ENCODE results near the gene SSBP4.

SSBP4 gene

GRCh38 chr19:18440936-18441803, 22.0 kb downstream of the SSBP4 start:
- no peak overlapping the region for H3K27ac ChIP-seq
- no peak for TF ChIP-seq CTCF (IDR thresholded peaks at IDR 0.05)
- TF ChIP-seq ZFX (IDR thresholded peaks at IDR 0.05; ENCODE audit: borderline replicate concordance): no peak

GRCh38 chr19:18441804-18442788, 22.9 kb downstream of the SSBP4 start:
- H3K27ac ChIP-seq: no peak overlapping the region
- TF ChIP-seq CTCF (IDR thresholded peaks at IDR 0.05): no peak
- no peak for TF ChIP-seq ZFX (IDR thresholded peaks at IDR 0.05; ENCODE audit: borderline replicate concordance)

- no peak overlapping the region for H3K27ac ChIP-seq
- TF ChIP-seq CTCF (IDR thresholded peaks at IDR 0.05): no peak
- no peak for TF ChIP-seq ZFX (IDR thresholded peaks at IDR 0.05; ENCODE audit: borderline replicate concordance)
Observed at GRCh38 chr19:18442941-18443340, 23.7 kb downstream of the SSBP4 start.

- no peak overlapping the region for H3K27ac ChIP-seq
- TF ChIP-seq CTCF (IDR thresholded peaks at IDR 0.05) (no peak), ZFX (IDR thresholded peaks at IDR 0.05; ENCODE audit: borderline replicate concordance) (no peak)
Observed at GRCh38 chr19:18443406-18443805, 24.2 kb downstream of the SSBP4 start.

- no peak overlapping the region for H3K27ac ChIP-seq
- TF ChIP-seq CTCF (IDR thresholded peaks at IDR 0.05) (no peak), ZFX (IDR thresholded peaks at IDR 0.05; ENCODE audit: borderline replicate concordance) (no peak)
Observed at GRCh38 chr19:18443831-18444230, 24.6 kb downstream of the SSBP4 start.

- no peak overlapping the region for H3K27ac ChIP-seq
- TF ChIP-seq CTCF (IDR thresholded peaks at IDR 0.05) (no peak), ZFX (IDR thresholded peaks at IDR 0.05; ENCODE audit: borderline replicate concordance) (no peak)
Observed at GRCh38 chr19:18444513-18444912, 25.3 kb downstream of the SSBP4 start.
